ENCODE measurements around the gene EXO5. TPM values are rescaled to one million over a fixed set of nuclear protein-coding genes. Genes with fewer than 3 reads are reported as not detected.
"Not testable (repeated sequence)": the region's sequence is repeated elsewhere in the genome, so short reads cannot be mapped to it uniquely, and the experiment has no call there.

Gene EXO5
- total RNA-seq, 2 experiments from 2014 or later: 9.4 to 9.9 TPM

- CTCF ChIA-PET: interaction anchor here (0.6 to 1.9 kb wide), 3 partner anchors 25 to 391 kb away, joined by 3 to 4 read pairs (median 4); no protein-coding TSS in a partner anchor
- intact Hi-C loops (cut with micrococcal nuclease): not testable (repeated sequence)
These were observed 49.7 kb downstream of the EXO5 start for GRCh38 chr1:40558241-40558640.

GRCh38 chr1:40562185-40562584 lies 53.6 kb downstream of the EXO5 start:
- H3K36me3 Mint-ChIP-seq (ENCODE audit: low read depth): no peaks in the 10 kb centered on the region
- H3K27me3 Mint-ChIP-seq (ENCODE audit: low read depth): peaks cover 3% of the 10 kb centered on the region
- no peak overlapping the region for H3K27ac Mint-ChIP-seq
- peaks cover 2% of the 10 kb centered on the region for H3K9me3 Mint-ChIP-seq
- peaks cover 3% of the 10 kb centered on the region for H3K4me1 Mint-ChIP-seq (ENCODE audit: low read depth)
- DNase-seq: no peak
- H3K4me3 Mint-ChIP-seq: no peak overlapping the region
- intact Hi-C loops (cut with micrococcal nuclease): no loop called here
- CTCF ChIA-PET: no interaction called here

More at GRCh38 chr1:40558241-40558640, 49.7 kb downstream of the EXO5 start:
- H3K36me3 Mint-ChIP-seq (ENCODE audit: low read depth); H3K27me3 Mint-ChIP-seq (ENCODE audit: low read depth); DNase-seq; H3K4me1 Mint-ChIP-seq (ENCODE audit: low read depth); H3K4me3 Mint-ChIP-seq; H3K9me3 Mint-ChIP-seq; H3K27ac Mint-ChIP-seq: not testable (repeated sequence)

- CTCF ChIA-PET: interaction anchor here (0.7 kb wide), 1 partner anchor 128 kb away, joined by 3 read pairs; no protein-coding TSS in a partner anchor
- H3K27ac Mint-ChIP-seq: no peak overlapping the region
- no peaks in the 10 kb centered on the region for H3K36me3 Mint-ChIP-seq (ENCODE audit: low read depth)
- intact Hi-C loops (cut with micrococcal nuclease): no loop called here
- H3K27me3 Mint-ChIP-seq (ENCODE audit: low read depth): peaks cover 3% of the 10 kb centered on the region
- H3K4me1 Mint-ChIP-seq (ENCODE audit: low read depth): peaks cover 3% of the 10 kb centered on the region
- peaks cover 2% of the 10 kb centered on the region for H3K9me3 Mint-ChIP-seq
- no peak overlapping the region for H3K4me3 Mint-ChIP-seq
- no peak for DNase-seq
These were observed 54.7 kb downstream of the EXO5 start for GRCh38 chr1:40563266-40563665.

- CTCF ChIA-PET: no interaction called here
These were observed 55.9 kb downstream of the EXO5 start for GRCh38 chr1:40564506-40564905.

GRCh38 chr1:40564913-40565312 lies 56.3 kb downstream of the EXO5 start:
- H3K9me3 Mint-ChIP-seq: peaks cover 2% of the 10 kb centered on the region
- intact Hi-C loops (cut with micrococcal nuclease): no loop called here
- CTCF ChIA-PET: no interaction called here
- no peak overlapping the region for H3K27ac Mint-ChIP-seq
- peaks cover 3% of the 10 kb centered on the region for H3K27me3 Mint-ChIP-seq (ENCODE audit: low read depth)
- H3K36me3 Mint-ChIP-seq (ENCODE audit: low read depth): no peaks in the 10 kb centered on the region
- H3K4me3 Mint-ChIP-seq: no peak overlapping the region
- H3K4me1 Mint-ChIP-seq (ENCODE audit: low read depth): peaks cover 3% of the 10 kb centered on the region
- no peak for DNase-seq

More at GRCh38 chr1:40564506-40564905, 55.9 kb downstream of the EXO5 start:
- no peaks in the 10 kb centered on the region for H3K36me3 Mint-ChIP-seq (ENCODE audit: low read depth)
- no peak overlapping the region for H3K27ac Mint-ChIP-seq
- intact Hi-C loops (cut with micrococcal nuclease): no loop called here
- H3K4me1 Mint-ChIP-seq (ENCODE audit: low read depth): peaks cover 3% of the 10 kb centered on the region
- H3K27me3 Mint-ChIP-seq (ENCODE audit: low read depth): peaks cover 3% of the 10 kb centered on the region
- H3K9me3 Mint-ChIP-seq: peaks cover 2% of the 10 kb centered on the region
- no peak overlapping the region for H3K4me3 Mint-ChIP-seq
- no peak for DNase-seq

Other genes with a start within 250 kb of the EXO5 start
- gene COL9A2, start 191.5 kb upstream of the EXO5 start, total RNA-seq: 1 to 10 TPM; 6.2 to 6.8 TPM
- gene SMAP2, start 135.0 kb upstream of the EXO5 start, total RNA-seq: 100 to 1,000 TPM; 390 to 391 TPM
- 10 to 100 TPM; 11.2 to 11.3 TPM for gene ZFP69B, start 58.3 kb upstream of the EXO5 start, total RNA-seq
- gene ZFP69, start 31.5 kb upstream of the EXO5 start, total RNA-seq: 1 to 10 TPM; 3.5 to 3.8 TPM
- gene ZNF684, start 22.9 kb downstream of the EXO5 start, total RNA-seq: 1 to 10 TPM; 6.8 to 7.0 TPM
- 1 to 10 TPM; 3.6 to 3.7 TPM for gene RIMS3, start 156.9 kb downstream of the EXO5 start, total RNA-seq
- gene NFYC, start 182.9 kb downstream of the EXO5 start, total RNA-seq: 10 to 100 TPM; 53.5 to 63.1 TPM

Data from activated naive CD4-positive, alpha-beta T cell treated with anti-CD3 and anti-CD28 coated beads for 36 hours (primary cell).